GM18508 (cell line): Measurements from ENCODE around the gene FAM117A.
"Not testable (repeated sequence)": the region's sequence is repeated elsewhere in the genome, so short reads cannot be mapped to it uniquely, and the experiment has no call there.

Experiments used
- ATAC-seq: cut with Tn5 transposase; IDR thresholded peaks from one replicate; pipeline ENCODE4 v1.9.1; 2021; ENCODE audit warnings: moderate number of reproducible peaks; ENCODE audit not compliant: insufficient read depth, unreplicated experiment

FAM117A gene

DNA sequence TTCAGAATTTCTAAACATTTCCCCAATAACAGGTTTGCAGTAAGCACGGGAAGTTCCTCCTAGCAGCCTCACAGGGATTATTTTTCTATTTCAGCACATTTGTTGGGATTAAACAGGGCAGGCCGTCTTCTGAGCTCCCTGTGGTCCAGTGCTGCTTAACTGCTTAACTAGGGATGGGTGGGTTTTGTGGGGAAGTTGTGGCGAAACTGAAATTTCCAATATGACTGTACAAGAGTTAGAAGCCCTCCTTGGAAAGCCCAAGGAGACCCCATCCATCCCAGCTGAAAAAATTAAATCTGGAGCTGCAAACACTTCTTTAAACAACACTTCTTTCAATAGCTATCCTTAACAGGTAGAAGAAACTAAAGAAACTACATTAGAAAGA lies 22.2 kb downstream of the FAM117A start:
- ATAC-seq: no peak

DNA sequence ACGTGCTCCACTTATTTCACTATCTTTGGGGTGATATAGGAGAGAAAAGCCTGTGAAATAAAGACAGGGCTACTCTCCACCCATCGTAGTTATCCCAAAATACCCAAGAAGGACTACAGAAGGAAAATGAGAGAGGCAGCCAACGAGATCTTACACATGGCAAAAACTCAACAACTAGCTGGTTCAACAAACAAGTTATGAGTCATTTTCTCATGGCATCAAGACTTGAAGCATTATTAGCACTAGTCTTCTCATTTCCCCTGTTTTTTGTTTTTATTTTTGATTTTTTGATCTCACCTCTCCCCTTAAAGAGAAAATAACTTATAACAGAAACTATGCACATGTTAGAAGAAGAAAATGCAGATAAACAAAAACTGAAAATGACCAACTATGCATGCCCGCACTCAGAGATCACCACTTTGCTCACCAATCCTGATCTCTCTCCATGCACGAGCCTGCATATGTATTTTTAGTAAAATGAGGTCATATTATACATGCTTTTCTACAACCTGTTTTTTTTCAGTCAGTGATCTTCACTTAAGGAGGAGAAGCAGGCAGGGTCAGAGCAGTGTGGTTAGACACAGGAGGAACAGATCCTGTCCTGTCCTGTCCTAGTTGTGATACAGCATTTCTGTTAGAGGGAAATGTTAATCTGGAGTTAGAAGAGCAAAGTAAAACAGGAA lies 22.8 kb downstream of the FAM117A start:
- ATAC-seq: no peak

DNA sequence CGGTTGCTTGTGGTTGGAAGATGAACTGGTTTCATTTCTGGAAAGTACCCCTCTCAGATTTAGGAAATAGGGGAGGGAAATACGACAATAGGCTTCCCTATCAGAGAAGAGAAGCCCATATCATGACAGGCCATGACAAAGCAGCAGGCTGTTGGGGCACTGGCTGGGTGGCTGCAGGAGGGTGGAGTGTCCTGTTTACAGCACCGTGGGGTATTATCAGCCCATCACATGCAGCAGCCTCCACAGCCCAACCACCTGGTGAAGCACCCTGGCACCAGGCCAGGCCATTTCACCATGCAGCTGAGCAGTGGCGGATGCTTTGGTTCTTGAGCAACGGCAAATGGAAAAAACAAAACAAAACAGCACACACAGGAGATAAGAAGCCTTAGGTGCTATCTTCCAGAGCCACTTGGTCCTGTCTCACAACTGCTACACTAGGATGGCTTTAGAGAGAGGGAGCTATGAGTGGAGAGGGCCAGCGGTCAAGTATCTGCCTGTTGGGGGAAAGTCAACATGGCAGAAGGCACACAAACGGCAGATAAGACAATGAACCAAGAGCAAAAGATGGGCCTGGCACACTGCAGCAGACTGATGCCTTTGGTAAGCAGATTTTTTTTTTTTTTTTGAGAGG lies 24.2 kb downstream of the FAM117A start:
- ATAC-seq: no peak

DNA sequence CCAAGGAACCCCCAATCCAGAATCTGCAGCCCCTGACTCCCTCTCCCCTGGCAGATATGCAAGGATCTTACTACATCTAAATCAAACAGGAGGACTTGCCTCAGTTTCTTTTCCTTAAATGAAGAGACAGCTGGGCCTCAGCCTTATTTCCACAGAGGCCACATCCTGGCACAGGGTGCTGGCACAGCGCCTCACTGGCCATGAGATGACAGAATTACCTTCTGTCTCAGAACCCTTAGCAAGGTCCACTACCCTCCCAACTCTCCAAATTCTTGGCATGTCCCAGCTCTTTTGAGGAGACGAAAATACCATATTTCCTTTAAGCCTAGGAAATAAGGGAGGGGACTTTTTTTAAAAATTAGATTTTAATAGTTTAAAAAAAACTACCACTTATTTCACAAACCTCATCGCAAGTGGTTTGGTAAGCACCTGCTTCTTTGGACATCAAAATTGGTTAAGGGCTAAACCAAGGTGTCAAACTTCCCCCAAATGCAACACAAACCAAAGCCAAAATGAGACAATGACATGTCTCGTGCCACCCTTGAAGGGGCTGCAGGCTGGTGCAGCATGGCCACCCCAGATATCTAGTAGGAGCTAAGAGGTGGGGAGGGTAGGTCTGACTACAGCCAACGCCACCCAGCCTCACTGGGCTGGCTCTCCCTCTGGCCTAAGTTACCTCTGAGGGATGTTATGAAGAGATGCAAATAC lies 25.3 kb downstream of the FAM117A start:
- no peak for ATAC-seq

- ATAC-seq: no peak
Observed at GRCh38 chr17:49734515-49735490, 29.1 kb downstream of the FAM117A start.

DNA sequence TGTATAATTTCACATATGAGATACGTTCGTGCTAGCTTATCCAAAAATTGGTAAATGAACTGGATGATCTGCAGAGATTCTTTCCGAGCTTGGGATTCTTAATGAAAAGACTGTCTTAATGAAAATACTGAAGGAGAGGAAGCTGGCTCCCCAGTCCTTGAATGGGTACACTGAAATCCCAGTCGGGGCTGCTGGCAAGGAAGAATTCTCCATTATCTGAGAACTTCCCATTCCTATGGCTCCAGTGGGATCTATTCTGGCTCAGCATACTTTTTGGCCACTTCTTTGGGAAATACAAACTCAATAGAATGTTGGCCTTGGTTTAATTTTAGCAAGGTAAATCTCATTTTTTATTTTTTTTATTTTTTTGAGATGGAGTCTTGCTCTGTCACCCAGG lies 32.5 kb downstream of the FAM117A start:
- ATAC-seq: no peak

DNA sequence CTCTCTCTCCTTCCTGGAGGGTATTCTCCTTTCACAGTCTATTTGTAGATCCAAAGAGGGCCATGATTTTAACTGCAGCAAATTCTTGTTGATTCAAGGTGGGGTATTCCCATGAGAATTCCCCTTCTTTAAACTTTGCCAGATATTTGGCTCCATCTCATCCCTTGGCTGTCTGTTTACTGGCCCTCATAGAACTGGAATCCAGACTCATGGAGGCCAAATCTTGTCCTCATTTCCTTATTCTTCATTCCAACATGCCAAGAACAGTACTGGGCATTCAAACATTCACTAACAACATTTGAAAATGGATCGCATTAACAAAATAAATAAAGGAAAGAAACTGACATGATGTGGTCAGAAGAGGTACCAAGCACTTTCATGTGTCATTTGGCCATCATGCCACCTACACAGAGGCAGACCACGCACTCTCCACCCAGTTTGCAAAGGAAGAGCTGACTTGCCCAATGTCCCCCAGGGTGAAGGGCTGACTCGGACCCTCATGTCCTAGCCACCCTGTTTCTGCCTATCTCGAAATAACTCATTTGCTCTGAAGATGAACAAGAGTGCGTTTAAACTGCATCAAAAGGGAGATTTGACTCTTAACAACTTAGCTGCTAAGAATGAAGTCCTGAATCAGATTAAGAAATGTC lies 33.0 kb downstream of the FAM117A start:
- ATAC-seq: no peak

DNA sequence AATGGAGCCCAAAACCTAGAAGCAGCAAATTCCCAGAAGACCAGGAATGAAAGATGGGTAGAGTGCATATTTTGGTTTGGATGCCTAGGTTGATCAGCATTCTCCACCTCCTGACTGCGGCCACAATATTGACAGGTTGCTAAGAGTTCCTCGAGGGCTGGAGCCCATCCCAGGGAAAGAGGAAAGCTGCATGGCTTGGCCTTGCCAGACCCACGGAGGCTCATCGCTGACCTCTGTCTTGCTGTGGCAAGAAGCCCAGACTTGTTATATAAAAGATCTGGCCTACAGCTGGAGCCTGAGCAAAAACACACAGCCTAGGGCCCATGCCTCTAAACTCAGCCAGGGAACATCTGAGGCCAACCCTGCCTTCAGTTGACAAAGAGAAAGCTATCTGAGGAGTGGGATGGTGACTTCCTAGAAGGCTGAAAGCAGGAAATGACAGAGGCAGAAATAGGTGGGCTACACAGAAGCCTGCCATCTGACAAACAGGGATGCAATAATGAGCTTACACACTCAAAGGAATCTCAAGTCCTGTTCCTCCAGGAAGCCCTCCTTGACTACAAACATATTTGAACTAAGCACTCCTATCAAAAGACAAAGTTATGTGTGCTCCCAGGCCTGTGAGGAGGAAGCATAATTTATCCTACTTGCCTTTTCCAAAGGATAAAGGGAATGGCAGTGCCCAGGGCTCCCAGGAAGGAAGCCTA lies 33.7 kb downstream of the FAM117A start:
- no peak for ATAC-seq

DNA sequence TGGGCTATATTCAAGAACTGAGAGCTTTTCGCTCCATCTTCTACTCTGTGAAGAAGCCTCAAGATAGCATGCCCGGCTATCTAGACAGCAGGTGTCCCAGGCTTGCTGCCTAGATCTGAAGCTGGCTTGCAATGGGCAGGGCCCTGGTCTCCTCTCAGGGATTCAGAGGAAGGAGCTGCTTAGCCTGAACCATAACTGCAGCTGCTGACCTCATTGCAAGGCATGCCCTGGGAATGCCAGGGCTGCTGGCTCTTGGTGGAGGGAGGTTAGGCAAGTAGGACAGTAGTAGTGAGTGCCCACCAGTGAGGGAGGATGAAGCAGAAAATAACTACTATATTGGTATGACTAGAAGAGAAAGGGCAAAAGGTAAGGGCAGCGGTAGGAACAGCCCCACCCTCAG lies 34.9 kb downstream of the FAM117A start:
- ATAC-seq: no peak

DNA sequence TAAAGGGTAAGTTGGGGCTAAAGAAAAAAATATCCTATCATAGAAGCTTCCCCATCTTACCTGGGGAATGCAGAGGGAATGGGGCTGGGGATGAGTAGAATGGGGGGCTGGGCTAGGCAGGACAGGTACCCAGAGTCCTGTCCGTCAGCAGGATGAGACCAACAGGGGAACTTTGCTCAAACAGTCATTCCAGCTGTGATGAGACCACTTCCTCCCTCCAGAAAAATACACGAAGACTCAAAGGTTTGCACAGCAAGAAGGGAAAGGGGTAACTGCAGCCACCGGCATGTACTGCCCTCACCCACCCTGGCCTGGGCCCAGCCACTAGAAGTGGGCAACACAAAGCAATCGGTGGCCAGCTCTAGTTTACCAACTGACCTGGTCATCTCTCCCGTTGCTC lies 35.5 kb downstream of the FAM117A start:
- ATAC-seq: no peak

- no peak for ATAC-seq
Observed at GRCh38 chr17:49727380-49727779, 36.6 kb downstream of the FAM117A start.

DNA sequence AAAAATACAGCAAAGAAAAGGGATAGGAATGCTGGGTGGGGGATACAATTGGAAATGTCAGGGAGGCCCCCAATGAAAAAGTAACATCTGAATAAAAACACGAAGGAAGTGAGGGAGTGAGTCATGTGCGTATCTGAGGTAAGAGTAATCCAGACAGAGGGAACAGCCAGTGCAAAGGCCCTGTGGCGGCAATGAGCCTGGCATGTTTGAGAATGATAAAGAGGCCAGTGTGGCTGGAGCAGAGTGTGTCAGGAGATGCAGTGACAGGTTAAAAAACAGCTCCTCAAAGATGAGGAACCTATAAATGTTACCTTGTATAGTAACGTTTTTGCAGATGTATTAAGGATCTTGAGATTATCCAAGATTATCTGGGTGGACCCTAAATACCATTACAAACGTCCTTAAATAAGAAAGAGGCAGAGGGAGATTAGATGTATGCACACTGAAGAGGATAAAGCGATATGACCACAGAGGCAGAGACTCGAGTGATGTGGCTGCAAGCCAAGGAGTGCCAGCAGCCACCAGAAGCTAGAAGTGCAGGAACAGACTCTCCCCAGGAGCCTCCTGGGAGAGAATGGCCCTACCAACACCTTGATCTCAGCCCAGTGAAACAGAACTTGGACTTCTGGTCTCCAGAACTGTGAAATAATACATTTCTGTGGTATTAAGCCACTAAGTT lies 38.3 kb downstream of the FAM117A start:
- ATAC-seq: no peak

GRCh38 chr17:49724552-49724951 lies 39.4 kb downstream of the FAM117A start:
- ATAC-seq: not testable (repeated sequence)

DNA sequence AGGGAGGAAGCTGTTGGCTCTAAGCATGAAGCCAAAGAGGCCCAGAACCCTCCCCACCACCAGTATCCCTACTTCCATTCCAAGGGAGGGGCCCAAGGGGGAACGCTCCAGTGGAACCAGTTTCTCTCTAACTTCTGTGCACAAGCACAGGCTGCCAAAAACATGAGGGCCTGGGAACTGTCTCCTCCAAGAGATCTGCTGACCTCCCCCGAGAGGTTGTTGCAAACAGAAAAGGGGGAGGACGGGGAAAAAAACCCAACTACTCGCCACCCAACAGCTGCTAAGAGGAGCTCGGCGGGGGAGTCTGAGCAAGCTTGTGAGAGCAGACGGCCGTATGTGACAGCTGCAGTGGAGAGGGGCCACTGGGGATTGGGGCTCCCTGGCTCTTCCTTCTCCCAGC lies 40.5 kb downstream of the FAM117A start:
- no peak for ATAC-seq

DNA sequence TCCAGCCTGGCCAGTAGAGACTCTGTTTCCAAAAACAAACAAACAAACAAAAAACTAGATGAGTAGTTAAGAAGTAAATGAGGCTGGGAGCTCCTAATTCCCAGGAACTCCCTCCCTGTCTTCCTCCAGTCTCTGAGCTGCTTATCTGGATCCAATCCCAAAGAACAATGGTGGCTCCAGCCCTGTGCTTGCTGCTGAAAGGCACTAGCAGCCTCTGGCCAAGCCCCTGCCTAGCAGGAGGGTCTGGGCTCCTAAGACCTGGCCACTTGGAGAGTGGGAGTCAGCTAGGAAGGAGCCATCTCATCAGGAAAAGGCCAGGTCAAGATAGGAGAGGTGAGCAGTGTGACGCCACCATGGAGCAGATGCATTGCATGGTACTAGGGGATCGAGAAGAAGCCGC lies 41.9 kb downstream of the FAM117A start:
- no peak for ATAC-seq

GRCh38 chr17:49717371-49717861 lies 46.5 kb downstream of the FAM117A start:
- no peak for ATAC-seq

GRCh38 chr17:49716668-49717364 lies 47.1 kb downstream of the FAM117A start:
- ATAC-seq: no peak

DNA sequence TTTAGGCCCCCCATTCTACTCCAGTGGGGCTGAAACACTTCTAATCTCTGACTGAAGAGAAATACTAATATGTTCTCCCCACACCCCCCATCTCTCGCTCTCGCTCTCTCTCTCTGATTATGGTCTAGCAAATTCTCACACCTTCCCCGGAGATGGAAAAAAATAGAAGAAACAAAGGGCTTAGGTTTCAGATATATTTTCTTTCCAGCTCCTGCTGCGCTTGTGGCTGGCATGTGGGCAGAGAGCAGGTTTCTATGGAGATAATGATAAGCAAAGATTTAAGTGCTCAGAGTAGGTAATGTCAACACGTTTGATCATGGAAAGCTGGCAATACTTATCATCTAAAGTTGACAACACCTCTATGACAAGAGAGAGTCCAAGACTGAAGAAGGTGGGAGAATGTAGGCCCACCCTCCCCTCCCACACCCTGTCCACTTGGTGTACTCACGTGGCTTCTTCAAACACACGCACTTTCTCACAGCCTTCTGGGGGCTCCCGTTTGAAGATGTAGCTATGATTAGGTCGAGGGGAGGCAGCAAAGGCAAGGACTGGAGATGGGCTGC lies 48.1 kb downstream of the FAM117A start:
- ATAC-seq: no peak
